Endothelial cell of umbilical vein (primary cell): ENCODE data around the gene ARHGEF35. TPM values are rescaled to one million over a fixed set of nuclear protein-coding genes. Genes with fewer than 3 reads are reported as not detected.

Source experiments
- BruUV-seq: library from RNA; stranded (reverse); fragments of 400-500 nt; replicated peaks from 2 replicates; lab custom pipeline; 2021; lab: Mats Ljungman, UMichigan
- CTCF ChIA-PET: fragments of 300-600, 350-600 bp; sonication (Branson Sonifier 250); formaldehyde crosslinking; loops from one replicate; lab custom pipeline; 2021; ENCODE audit warnings: antibody characterized with exemption, inconsistent platforms; lab: Charles Lee
- POLR2A ChIA-PET: fragments of 300-600, 350-600 bp; sonication (Branson Sonifier 250); formaldehyde crosslinking; loops from one replicate; lab custom pipeline; 2021; ENCODE audit warnings: antibody characterized with exemption, inconsistent platforms; lab: Charles Lee
- DNase-seq: peaks from one replicate; pipeline ENCODE4 v3.0.0-alpha.2; 2011; ENCODE audit warnings: low read depth, low spot score
- FAIRE-seq: peaks from 2 replicates; lab custom pipeline; 2011; peaks lifted over from hg19 to GRCh38; lab: Jason Lieb, UNC
- H2AFZ ChIP-seq: 2 replicates; pipeline ENCODE4 v1.6.0; 2012; ENCODE audit warnings: low read depth, low read length, control low read depth, inconsistent platforms
- H3K27ac ChIP-seq: 2 replicates; pipeline ENCODE4 v1.5.1; 2011; ENCODE audit warnings: low read depth, mild to moderate bottlenecking, control low read depth, low read length, moderate library complexity; ENCODE audit not compliant: insufficient read depth
- H3K27me3 ChIP-seq, 2 experiments: 2 replicates each; pipeline versions ENCODE4 v1.6.0 to v1.6.1; 2011; ENCODE audit warnings: low read length in 2 of 2, mixed read lengths in 1 of 2; ENCODE audit not compliant: control insufficient read depth in 2 of 2, insufficient read depth in 2 of 2
- H3K36me3 ChIP-seq, 2 experiments: 2 replicates in 1 of 2; 3 replicates in 1 of 2; pipeline ENCODE4 v1.5.1; 2011; ENCODE audit warnings: low read length in 2 of 2, mild to moderate bottlenecking in 1 of 2, moderate library complexity in 1 of 2; ENCODE audit not compliant: control insufficient read depth in 2 of 2, insufficient read depth in 2 of 2; ENCODE audit errors: extremely low read depth in 1 of 2
- H3K4me1 ChIP-seq: 3 replicates; pipeline ENCODE4 v1.5.1; 2011; ENCODE audit warnings: mild to moderate bottlenecking, low read length; ENCODE audit not compliant: control insufficient read depth, insufficient read depth; ENCODE audit errors: extremely low read depth
- H3K4me2 ChIP-seq: 2 replicates; pipeline ENCODE4 v1.6.1; 2011; ENCODE audit warnings: low read length, control low read depth, mixed read lengths; ENCODE audit not compliant: insufficient read depth
- H3K4me3 ChIP-seq, 3 experiments: fragments of 200-600 bp in 1 of 3; sonication (generic), shearing (Covaris generic) in 1 of 3; replicated peaks in 1 of 3; 2 replicates each; pipeline ENCODE4 v1.5.1; 2011 to 2016; ENCODE audit warnings: control low read depth in 3 of 3, low read length in 3 of 3, mild to moderate bottlenecking in 2 of 3, inconsistent platforms in 1 of 3, low read depth in 1 of 3, moderate library complexity in 1 of 3; ENCODE audit not compliant: insufficient read depth in 1 of 3
- H3K79me2 ChIP-seq: 2 replicates; pipeline ENCODE4 v1.6.0; 2012; ENCODE audit warnings: low read length, inconsistent platforms; ENCODE audit not compliant: control insufficient read depth, insufficient read depth
- H3K9ac ChIP-seq: replicated peaks from 2 replicates; pipeline ENCODE3; 2011; ENCODE audit warnings: low read length, control low read depth; ENCODE audit not compliant: insufficient read depth; ENCODE audit errors: extremely low read depth
- H3K9me1 ChIP-seq: replicated peaks from 3 replicates; pipeline ENCODE4 v1.6.0; 2011; ENCODE audit warnings: mild to moderate bottlenecking, low read length; ENCODE audit not compliant: control insufficient read depth, insufficient read depth; ENCODE audit errors: extremely low read depth
- H3K9me3 ChIP-seq: replicated peaks from 2 replicates; pipeline ENCODE4 v1.5.1; 2012; ENCODE audit warnings: low read length, inconsistent platforms; ENCODE audit not compliant: control insufficient read depth, insufficient read depth
- H4K20me1 ChIP-seq: replicated peaks from 2 replicates; pipeline ENCODE3; 2011; ENCODE audit warnings: mild to moderate bottlenecking, low read length; ENCODE audit not compliant: control insufficient read depth, insufficient read depth; ENCODE audit errors: extremely low read depth
- CTCF ChIP-seq, 2 donors: IDR thresholded peaks; 1 replicate in 1 of 2; 2 replicates in 1 of 2; pipeline ENCODE4 v1.5.1; 2011; ENCODE audit warnings: low read length in 2 of 2, mild to moderate bottlenecking in 2 of 2, moderate library complexity in 2 of 2, control low read depth in 1 of 2, inconsistent platforms in 1 of 2, low read depth in 1 of 2; ENCODE audit not compliant: insufficient read depth in 1 of 2; ENCODE audit errors: extremely low read depth in 1 of 2
- EZH2 ChIP-seq: IDR thresholded peaks from 2 replicates; pipeline ENCODE4 v1.6.1; 2012; ENCODE audit warnings: borderline replicate concordance, low read depth, mild to moderate bottlenecking, moderate library complexity, low read length, inconsistent platforms; ENCODE audit not compliant: severe bottlenecking
- FOS ChIP-seq: IDR thresholded peaks from 2 replicates; pipeline ENCODE4 v1.6.1; 2011; ENCODE audit warnings: mild to moderate bottlenecking, low read length, moderate library complexity, borderline replicate concordance; ENCODE audit not compliant: insufficient read depth
- GATA2 ChIP-seq: IDR thresholded peaks from 2 replicates; pipeline ENCODE4 v1.7.0; 2011; ENCODE audit warnings: low read depth, mild to moderate bottlenecking, moderate library complexity, mixed read lengths, low read length; ENCODE audit not compliant: insufficient read length, insufficient read depth
- JUN ChIP-seq: IDR thresholded peaks from 2 replicates; pipeline ENCODE4 v1.6.1; 2011; ENCODE audit warnings: borderline replicate concordance, low read depth; ENCODE audit not compliant: insufficient read length, insufficient read depth
- POLR2A ChIP-seq: IDR thresholded peaks from 2 replicates; pipeline ENCODE4 v1.6.1; 2012; ENCODE audit warnings: low read depth, mild to moderate bottlenecking, control low read depth, low read length
- dilution Hi-C: fragments of 300-500 bp; cut with MboI; formaldehyde crosslinking; loops from one replicate; pipeline ENCODE4 v1.15.0; 2019; ENCODE audit warnings: low sequenced_read_pairs; ENCODE audit not compliant: extremely low pct_ligation_motif_present
- intact Hi-C: fragments of 100-400 bp; cut with micrococcal nuclease; formaldehyde crosslinking; loops from one replicate; pipeline ENCODE4 v1.10.0; 2022
- polyA plus RNA-seq, 4 experiments: library from polyadenylated mRNA; depleted of rRNA in 3 of 4; stranded (reverse) in 3 of 4; unstranded in 1 of 4; fragments of >200 nt; gene quantifications; 2 replicates each; pipeline versions ENCODE4 v1.2.1 to v1.2.3, GENCODE V29; 2011 to 2012; ENCODE audit warnings: missing spikeins in 1 of 4
- total RNA-seq: library from RNA; stranded (reverse); gene quantifications from 2 replicates; pipeline ENCODE4 v1.2.3, GENCODE V29; 2021

The ARHGEF35 gene
- total and polyA plus RNA-seq, 2 donors (not counting 3 experiments of a cell fraction or from before 2014, with no cell fraction given), result 0.82 TPM; not detected in 1

- intact Hi-C loops, result no loop called here
Observed at GRCh38 chr7:144164784-144165183, 30.8 kb downstream of the ARHGEF35 start.

More at GRCh38 chr7:144164784-144165183, 30.8 kb downstream of the ARHGEF35 start:
- ChIA-PET POLR2A (no interaction called here), CTCF (no interaction called here)
- H3K4me1 ChIP-seq, result no peaks in the 10 kb centered on the region
- no peaks in the 10 kb centered on the region for H3K9me3 ChIP-seq
- H3K36me3 ChIP-seq, result no peaks in the 10 kb centered on the region
- H3K4me3 ChIP-seq, result no peak overlapping the region
- dilution Hi-C loops, result no loop called here
- no TSS peak for BruUV-seq
- no peaks in the 10 kb centered on the region for H3K79me2 ChIP-seq
- H3K4me2 ChIP-seq, result no peak overlapping the region
- no peaks in the 10 kb centered on the region for H3K9me1 ChIP-seq
- no peak overlapping the region for H3K27ac ChIP-seq
- TF ChIP-seq FOS (no peak), CTCF (IDR thresholded peaks at IDR 0.05; ENCODE audit: extremely low read depth in 1 of 2, insufficient read depth in 1 of 2, low read depth in 1 of 2, low read length in 2 of 2) (no peak), EZH2 (no peak), JUN (no peak), POLR2A (no peak), GATA2 (no peak)
- H4K20me1 ChIP-seq, result no peaks in the 10 kb centered on the region
- no peak overlapping the region for H2AFZ ChIP-seq
- H3K27me3 ChIP-seq, result no peaks in the 10 kb centered on the region
- DNase-seq (no peak), FAIRE-seq (no peak)
- H3K9ac ChIP-seq, result no peak overlapping the region
